ENCODE data around the gene BEAN1. TPM values are rescaled to one million over a fixed set of nuclear protein-coding genes. Genes with fewer than 3 reads are reported as not detected.

Gene BEAN1
- total RNA-seq, 1 donor from 2014 or later = not detected

- no peak for DNase-seq (ENCODE audit: low spot score in 2 of 2)
- Histone ChIP-seq H3K9me3 (no peaks in the 10 kb centered on the region), H3K36me3 (no peaks in the 10 kb centered on the region), H3K27me3 (peaks cover 7% of the 10 kb centered on the region), H3K4me3 (no peak overlapping the region), H3K27ac (no peak overlapping the region), H3K4me1 (peaks cover 8 to 14% of the 10 kb centered on the region in 2 donors)
- intact Hi-C loops (cut with DNase I) = no loop called here
- no peak for TF ChIP-seq CTCF (IDR thresholded peaks at IDR 0.05)
These were observed 3.9 kb upstream of the BEAN1 start for GRCh38 chr16:66423177-66423576.

GRCh38 chr16:66425651-66426050 lies 1.4 kb upstream of the BEAN1 start:
- DNase-seq (ENCODE audit: low spot score in 2 of 2) = peak in 1 of 2 donors; percentile 33
- Histone ChIP-seq H3K4me1 (peaks cover 8 to 14% of the 10 kb centered on the region in 2 donors), H3K4me3 (no peak overlapping the region), H3K27ac (no peak overlapping the region), H3K27me3 (peaks cover 7% of the 10 kb centered on the region), H3K36me3 (no peaks in the 10 kb centered on the region), H3K9me3 (no peaks in the 10 kb centered on the region)
- intact Hi-C loops (cut with DNase I) = no loop called here
- no peak for TF ChIP-seq CTCF (IDR thresholded peaks at IDR 0.05)

GRCh38 chr16:66426112-66427035 lies 721 bp upstream of the BEAN1 start:
- DNase-seq (ENCODE audit: low spot score in 2 of 2) = peak in 1 of 2 donors; percentile 60
- Histone ChIP-seq H3K27me3 (peaks cover 7% of the 10 kb centered on the region), H3K4me1 (peaks cover 8 to 14% of the 10 kb centered on the region in 2 donors), H3K4me3 (peak overlapping the region; percentile 31 to 68), H3K9me3 (no peaks in the 10 kb centered on the region), H3K36me3 (no peaks in the 10 kb centered on the region), H3K27ac (no peak overlapping the region)
- TF ChIP-seq CTCF (IDR thresholded peaks at IDR 0.05) = no peak
- intact Hi-C loops (cut with DNase I) = no loop called here

- peaks cover 7% of the 10 kb centered on the region for H3K27me3 ChIP-seq
- TF ChIP-seq CTCF (IDR thresholded peaks at IDR 0.05) = no peak
- DNase-seq (ENCODE audit: low spot score in 2 of 2) = peak in 1 of 2 donors; percentile 57
- peak overlapping the region; percentile 63 to 90 for H3K4me3 ChIP-seq
- H3K36me3 ChIP-seq = no peaks in the 10 kb centered on the region
- H3K27ac ChIP-seq = no peak overlapping the region
- intact Hi-C loops (cut with DNase I) = no loop called here
- H3K4me1 ChIP-seq = peaks cover 8 to 14% of the 10 kb centered on the region in 2 donors
- H3K9me3 ChIP-seq = no peaks in the 10 kb centered on the region
These were observed 981 bp downstream of the BEAN1 start for GRCh38 chr16:66427871-66428681.

- Histone ChIP-seq H3K27ac (no peak overlapping the region), H3K4me3 (no peak overlapping the region), H3K27me3 (peaks cover 7% of the 10 kb centered on the region), H3K36me3 (no peaks in the 10 kb centered on the region), H3K4me1 (peaks cover 8 to 14% of the 10 kb centered on the region in 2 donors), H3K9me3 (no peaks in the 10 kb centered on the region)
- TF ChIP-seq CTCF (IDR thresholded peaks at IDR 0.05) = no peak
- DNase-seq (ENCODE audit: low spot score in 2 of 2) = peak in 1 of 2 donors; percentile 48
- intact Hi-C loops (cut with DNase I) = no loop called here
These were observed 1.7 kb downstream of the BEAN1 start for GRCh38 chr16:66428682-66429251.

Data from ascending aorta (tissue), 2 donors.